Lung (tissue), 12 donors: ENCODE data around the gene KLHL29. TPM values are rescaled to one million over a fixed set of nuclear protein-coding genes. Genes with fewer than 3 reads are reported as not detected.

Source experiments
- ATAC-seq: fragments of 200-7000 bp; cut with Tn5 transposase; one replicate; pipeline ENCODE4 v1.9.1; 2020; ENCODE audit warnings: moderate number of reproducible peaks; ENCODE audit not compliant: insufficient read depth, low FRiP score
- DNase-seq, 3 donors: peaks; one replicate each; pipeline ENCODE4 v3.0.0-alpha.2; 2013 to 2017
- H3K27ac ChIP-seq, 2 donors: one replicate each; pipeline ENCODE4 v1.5.1; 2013; ENCODE audit warnings: mild to moderate bottlenecking in 2 of 2, moderate library complexity in 2 of 2, control low read depth in 1 of 2, inconsistent platforms in 1 of 2, low read depth in 1 of 2, low read length in 1 of 2
- H3K27me3 ChIP-seq, 3 donors: one replicate each; pipeline ENCODE4 v1.5.1; 2013; ENCODE audit warnings: low read length in 2 of 3; ENCODE audit not compliant: control insufficient read depth in 3 of 3, insufficient read depth in 3 of 3
- H3K36me3 ChIP-seq, 4 donors: one replicate each; pipeline ENCODE4 v1.5.1; 2013; ENCODE audit warnings: low read length in 4 of 4, mild to moderate bottlenecking in 1 of 4, moderate library complexity in 1 of 4; ENCODE audit not compliant: control insufficient read depth in 4 of 4, insufficient read depth in 4 of 4
- H3K4me1 ChIP-seq, 5 donors: one replicate each; pipeline ENCODE4 v1.5.1; 2013; ENCODE audit warnings: low read length in 5 of 5, mild to moderate bottlenecking in 2 of 5, moderate library complexity in 1 of 5; ENCODE audit not compliant: control insufficient read depth in 5 of 5, insufficient read depth in 5 of 5
- H3K4me3 ChIP-seq: one replicate; pipeline ENCODE4 v1.5.1; 2013; ENCODE audit warnings: mild to moderate bottlenecking, control low read depth, moderate library complexity
- H3K9ac ChIP-seq, 2 donors: one replicate each; pipeline ENCODE4 v1.5.1; 2013; ENCODE audit warnings: low read length in 2 of 2, control low read depth in 1 of 2; ENCODE audit not compliant: insufficient read depth in 1 of 2
- H3K9me3 ChIP-seq, 4 donors: one replicate each; pipeline ENCODE4 v1.5.1; 2013; ENCODE audit warnings: low read length in 3 of 4, mild to moderate bottlenecking in 1 of 4, moderate library complexity in 1 of 4; ENCODE audit not compliant: control insufficient read depth in 4 of 4, insufficient read depth in 3 of 4
- WGBS, 2 donors: extraction: QIAGEN DNeasy Blood & Tissue Kit; methylation state at CpG; one replicate each; pipeline ENCODE4 v1.1.7; 2013; 5-methylcytosine and 5-hydroxymethylcytosine counted together
- polyA plus RNA-seq, 2 donors: library from polyadenylated mRNA; stranded (reverse); fragments of 200-250 nt; gene quantifications; one replicate each; pipeline ENCODE4 v1.2.1, GENCODE V29; 2013
- total RNA-seq, 2 donors: library from RNA; depleted of rRNA in 1 of 2; stranded (reverse); fragments of >200 nt in 1 of 2; gene quantifications; one replicate each; pipeline ENCODE4 v1.2.1, GENCODE V29; 2014 to 2021
- TF ChIP-seq, protein P1 (sequence below): IDR thresholded peaks from 2 replicates; pipeline ENCODE4 v1.5.1; 2012; ENCODE audit warnings: mild to moderate bottlenecking; ENCODE audit errors: control extremely low read depth, extremely low read depth
- donor health status: control.
- donor health status: control.
- donor health status: Bipolar disorder and iron deficiency.
- donor health status: healthy.
- donor health status: DM: yes; HTN: yes; CAD: no.

Gene KLHL29
- total and polyA plus RNA-seq, 4 donors, result 2.7 to 16.2 (median 3.5) TPM

DNA sequence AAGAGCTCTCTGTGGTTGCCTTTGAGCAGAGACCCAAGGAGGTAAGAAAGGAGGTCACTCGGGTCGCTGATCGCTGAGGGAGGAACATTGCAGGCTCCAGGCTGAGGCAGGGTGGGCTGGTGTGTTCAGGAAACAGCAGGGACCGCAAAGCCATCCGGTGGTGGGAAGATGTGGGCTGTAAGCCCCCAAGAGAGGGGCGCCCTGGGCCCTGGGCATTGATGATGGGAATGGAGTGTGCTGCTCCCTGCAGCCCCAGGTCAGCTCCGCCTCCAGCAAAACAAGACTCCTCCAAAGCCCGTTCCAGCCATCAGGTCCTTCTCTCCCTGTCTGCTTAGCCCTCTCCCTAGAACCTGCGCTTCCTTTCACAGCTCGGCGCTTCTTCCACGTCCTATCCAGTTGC is 229.7 kb downstream of the KLHL29 start:
- ATAC-seq (no peak), DNase-seq (no peak)
- Histone ChIP-seq H3K4me1 (peaks cover 0 to 20% (median 0%) of the 10 kb centered on the region in 5 donors), H3K27ac (no peak overlapping the region), H3K9me3 (peaks cover 0 to 4% (median 0%) of the 10 kb centered on the region in 4 donors), H3K4me3 (no peak overlapping the region), H3K36me3 (no peaks in the 10 kb centered on the region), H3K9ac (no peak overlapping the region), H3K27me3 (no peaks in the 10 kb centered on the region)
- TF ChIP-seq, protein P1, sequence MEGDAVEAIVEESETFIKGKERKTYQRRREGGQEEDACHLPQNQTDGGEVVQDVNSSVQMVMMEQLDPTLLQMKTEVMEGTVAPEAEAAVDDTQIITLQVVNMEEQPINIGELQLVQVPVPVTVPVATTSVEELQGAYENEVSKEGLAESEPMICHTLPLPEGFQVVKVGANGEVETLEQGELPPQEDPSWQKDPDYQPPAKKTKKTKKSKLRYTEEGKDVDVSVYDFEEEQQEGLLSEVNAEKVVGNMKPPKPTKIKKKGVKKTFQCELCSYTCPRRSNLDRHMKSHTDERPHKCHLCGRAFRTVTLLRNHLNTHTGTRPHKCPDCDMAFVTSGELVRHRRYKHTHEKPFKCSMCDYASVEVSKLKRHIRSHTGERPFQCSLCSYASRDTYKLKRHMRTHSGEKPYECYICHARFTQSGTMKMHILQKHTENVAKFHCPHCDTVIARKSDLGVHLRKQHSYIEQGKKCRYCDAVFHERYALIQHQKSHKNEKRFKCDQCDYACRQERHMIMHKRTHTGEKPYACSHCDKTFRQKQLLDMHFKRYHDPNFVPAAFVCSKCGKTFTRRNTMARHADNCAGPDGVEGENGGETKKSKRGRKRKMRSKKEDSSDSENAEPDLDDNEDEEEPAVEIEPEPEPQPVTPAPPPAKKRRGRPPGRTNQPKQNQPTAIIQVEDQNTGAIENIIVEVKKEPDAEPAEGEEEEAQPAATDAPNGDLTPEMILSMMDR, result no peak
- WGBS, 2 donors, result 30 to 62% methylated on average over 12 of the region's 12 CpGs

DNA sequence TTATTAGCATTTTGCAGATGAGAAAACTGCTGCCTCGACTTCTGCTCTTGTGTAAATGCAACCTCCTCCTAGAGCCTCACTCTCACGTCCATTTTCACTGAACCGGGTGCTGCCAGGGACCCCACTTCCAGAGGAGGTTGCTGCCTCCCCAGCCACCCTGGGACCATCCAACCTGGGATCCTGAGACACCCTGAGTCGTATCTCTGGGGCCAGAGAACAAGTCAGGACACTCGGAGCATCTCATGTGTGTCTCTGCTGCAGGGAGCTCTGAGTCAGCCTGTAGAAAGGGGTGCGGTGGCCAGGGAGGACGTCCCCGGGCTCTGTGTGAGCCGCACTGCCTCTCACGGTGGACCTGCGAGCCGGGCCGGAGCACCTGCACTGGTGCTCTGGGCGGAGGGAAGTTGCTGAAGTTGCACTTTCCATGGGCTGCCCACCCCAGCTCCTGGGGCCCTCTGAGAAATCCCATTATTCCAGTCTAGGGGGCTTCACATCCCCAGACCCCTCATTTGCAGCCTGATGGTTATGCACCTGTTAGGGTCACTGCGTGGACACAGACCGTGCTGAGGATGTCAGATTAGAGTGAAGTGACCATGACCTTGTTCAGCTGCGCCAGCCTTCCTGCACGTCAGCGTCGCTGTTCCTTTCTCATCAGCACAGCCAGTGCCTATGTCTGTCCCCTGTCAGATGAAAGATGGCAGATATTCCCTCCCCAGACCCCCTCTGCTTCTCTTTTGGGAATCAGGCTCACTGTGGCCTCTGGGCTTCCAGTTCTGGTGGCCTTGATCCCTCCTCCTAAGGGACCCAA is 230.4 kb downstream of the KLHL29 start:
- Histone ChIP-seq H3K9ac (no peak overlapping the region), H3K9me3 (peaks cover 0 to 4% (median 0%) of the 10 kb centered on the region in 4 donors), H3K4me3 (no peak overlapping the region), H3K27ac (no peak overlapping the region), H3K36me3 (no peaks in the 10 kb centered on the region), H3K4me1 (peaks cover 0 to 26% (median 7%) of the 10 kb centered on the region in 5 donors), H3K27me3 (no peaks in the 10 kb centered on the region)
- TF ChIP-seq, protein P1, result no peak
- no peak for DNase-seq
- 85 to 91% methylated on average over 20 of the region's 20 CpGs for WGBS, 2 donors
- no peak for ATAC-seq

DNA sequence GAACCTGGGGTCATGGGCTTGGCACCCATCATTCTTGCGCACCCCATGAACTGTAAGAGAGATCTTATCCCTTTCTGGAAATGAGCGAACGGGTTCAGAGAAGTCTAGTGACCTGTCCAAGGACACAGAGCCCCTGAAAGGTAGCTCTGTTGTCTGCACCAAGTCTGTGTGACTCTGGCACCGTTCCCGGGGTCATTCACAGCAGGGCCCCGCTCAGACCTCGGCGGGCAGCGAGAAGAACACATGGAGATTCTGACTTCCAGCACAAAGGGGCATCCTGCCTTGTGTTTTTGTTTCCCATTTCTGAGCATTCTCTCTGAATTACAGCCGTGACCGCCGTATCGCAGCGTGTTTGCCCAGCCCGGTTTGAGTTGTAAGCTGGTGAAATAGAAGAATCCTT is 231.7 kb downstream of the KLHL29 start:
- no peak overlapping the region for H3K4me3 ChIP-seq
- H3K9me3 ChIP-seq, result peaks cover 0 to 1% (median 0%) of the 10 kb centered on the region in 4 donors
- TF ChIP-seq, protein P1, result no peak
- no peaks in the 10 kb centered on the region for H3K36me3 ChIP-seq
- H3K9ac ChIP-seq, result no peak overlapping the region
- no peak for DNase-seq
- no peak for ATAC-seq
- 73 to 85% methylated on average over 15 of the region's 15 CpGs for WGBS, 2 donors
- no peaks in the 10 kb centered on the region for H3K27me3 ChIP-seq
- H3K4me1 ChIP-seq, result peaks cover 0 to 38% (median 14%) of the 10 kb centered on the region in 5 donors
- H3K27ac ChIP-seq, result no peak overlapping the region
